ENCODE data around the gene PSENEN. TPM values are rescaled to one million over a fixed set of nuclear protein-coding genes. Genes with fewer than 3 reads are reported as not detected.

Gene PSENEN
- total and polyA plus RNA-seq, 2 donors (not counting 1 experiment from before 2014, with no cell fraction given) = 16.0 to 31.4 TPM

GRCh38 chr19:35744430-35745327 is 772 bp upstream of the PSENEN start:
- peak; percentile 92 to 96 for DNase-seq (ENCODE audit: low read depth in 2 of 2)
- Histone ChIP-seq H3K36me3 (ENCODE audit: control insufficient read depth, insufficient read depth, low read length) (no peaks in the 10 kb centered on the region), H3K4me3 (replicated peaks in 1 of 4; ENCODE audit: control extremely low read depth in 1 of 4, insufficient read depth in 1 of 4, low read depth in 3 of 4, low read length in 4 of 4) (peak overlapping the region; percentile 60 to 91 (median 78)), H4K20me1 (ENCODE audit: control insufficient read depth, extremely low read depth, insufficient read depth, low read length) (no peaks in the 10 kb centered on the region), H3K4me2 (ENCODE audit: extremely low read depth, insufficient read depth, low read length) (peak overlapping the region; percentile 89), H3K79me2 (ENCODE audit: control insufficient read depth, insufficient read depth, low read length) (peaks cover 16% of the 10 kb centered on the region), H3K9ac (ENCODE audit: insufficient read depth, low read length) (peak overlapping the region; percentile 94), H3K4me1 (ENCODE audit: control insufficient read depth, extremely low read depth, insufficient read depth, low read length) (peaks cover 12% of the 10 kb centered on the region), H3K27ac (ENCODE audit: insufficient read depth, low read length) (peak overlapping the region; percentile 95), H3K27me3 (ENCODE audit: control insufficient read depth, insufficient read depth, low read length) (no peaks in the 10 kb centered on the region), H3K9me3 (ENCODE audit: control insufficient read depth, insufficient read depth, low read depth, low read length) (no peaks in the 10 kb centered on the region), H2AFZ (ENCODE audit: low read length) (peak overlapping the region; percentile 73)
- TF ChIP-seq EZH2 (IDR thresholded peaks at IDR 0.05; ENCODE audit: low read length, missing control alignments) (no peak), CTCF (conservative IDR thresholded peaks at IDR 0.05 in 1 of 2, IDR thresholded peaks at IDR 0.05 in 1 of 2; ENCODE audit: low read depth in 1 of 2, low read length in 2 of 2) (peak; percentile 44 to 52)

GRCh38 chr19:35746087-35746462 is 624 bp downstream of the PSENEN start:
- no peaks in the 10 kb centered on the region for H3K36me3 ChIP-seq (ENCODE audit: control insufficient read depth, insufficient read depth, low read length)
- DNase-seq (ENCODE audit: low read depth in 2 of 2) = no peak
- no peaks in the 10 kb centered on the region for H4K20me1 ChIP-seq (ENCODE audit: control insufficient read depth, extremely low read depth, insufficient read depth, low read length)
- no peak for TF ChIP-seq EZH2 (IDR thresholded peaks at IDR 0.05; ENCODE audit: low read length, missing control alignments)
- H3K4me2 ChIP-seq (ENCODE audit: extremely low read depth, insufficient read depth, low read length) = peak overlapping the region; percentile 86
- no peak overlapping the region for H2AFZ ChIP-seq (ENCODE audit: low read length)
- H3K27me3 ChIP-seq (ENCODE audit: control insufficient read depth, insufficient read depth, low read length) = no peaks in the 10 kb centered on the region
- peaks cover 6% of the 10 kb centered on the region for H3K4me1 ChIP-seq (ENCODE audit: control insufficient read depth, extremely low read depth, insufficient read depth, low read length)
- H3K79me2 ChIP-seq (ENCODE audit: control insufficient read depth, insufficient read depth, low read length) = peaks cover 24% of the 10 kb centered on the region
- H3K9me3 ChIP-seq (ENCODE audit: control insufficient read depth, insufficient read depth, low read depth, low read length) = no peaks in the 10 kb centered on the region
- H3K9ac ChIP-seq (ENCODE audit: insufficient read depth, low read length) = peak overlapping the region; percentile 60
- H3K27ac ChIP-seq (ENCODE audit: insufficient read depth, low read length) = peak overlapping the region; percentile 95
- peak overlapping the region; percentile 72 to 91 (median 82) for H3K4me3 ChIP-seq (replicated peaks in 1 of 4; ENCODE audit: control extremely low read depth in 1 of 4, insufficient read depth in 1 of 4, low read depth in 3 of 4, low read length in 4 of 4)

- Histone ChIP-seq H3K9me3 (ENCODE audit: control insufficient read depth, insufficient read depth, low read depth, low read length) (no peaks in the 10 kb centered on the region), H3K4me3 (replicated peaks in 1 of 4; ENCODE audit: control extremely low read depth in 1 of 4, insufficient read depth in 1 of 4, low read depth in 3 of 4, low read length in 4 of 4) (peak overlapping the region in 2 of 4 experiments; percentile 72 to 91), H3K36me3 (ENCODE audit: control insufficient read depth, insufficient read depth, low read length) (no peaks in the 10 kb centered on the region), H2AFZ (ENCODE audit: low read length) (no peak overlapping the region), H3K27ac (ENCODE audit: insufficient read depth, low read length) (no peak overlapping the region), H3K4me1 (ENCODE audit: control insufficient read depth, extremely low read depth, insufficient read depth, low read length) (peaks cover 6% of the 10 kb centered on the region), H3K79me2 (ENCODE audit: control insufficient read depth, insufficient read depth, low read length) (peaks cover 24% of the 10 kb centered on the region), H3K9ac (ENCODE audit: insufficient read depth, low read length) (no peak overlapping the region), H4K20me1 (ENCODE audit: control insufficient read depth, extremely low read depth, insufficient read depth, low read length) (no peaks in the 10 kb centered on the region), H3K4me2 (ENCODE audit: extremely low read depth, insufficient read depth, low read length) (peak overlapping the region; percentile 86), H3K27me3 (ENCODE audit: control insufficient read depth, insufficient read depth, low read length) (no peaks in the 10 kb centered on the region)
- no peak for DNase-seq (ENCODE audit: low read depth in 2 of 2)
- TF ChIP-seq CTCF (conservative IDR thresholded peaks at IDR 0.05 in 1 of 2, IDR thresholded peaks at IDR 0.05 in 1 of 2; ENCODE audit: low read depth in 1 of 2, low read length in 2 of 2) (no peak), EZH2 (IDR thresholded peaks at IDR 0.05; ENCODE audit: low read length, missing control alignments) (no peak)
Observed at GRCh38 chr19:35746531-35746930, 1.1 kb downstream of the PSENEN start.

All from fibroblast of lung (primary cell).